HG02678 (cell line): ENCODE measurements around the gene EYS.
"Not testable (repeated sequence)": the region's sequence is repeated elsewhere in the genome, so short reads cannot be mapped to it uniquely, and the experiment has no call there.

Experiments
- ATAC-seq: cut with Tn5 transposase; IDR thresholded peaks from one replicate; pipeline ENCODE4 v1.9.1; 2021; ENCODE audit warnings: mild to moderate bottlenecking, moderate library complexity; ENCODE audit not compliant: unreplicated experiment

Gene EYS

DNA sequence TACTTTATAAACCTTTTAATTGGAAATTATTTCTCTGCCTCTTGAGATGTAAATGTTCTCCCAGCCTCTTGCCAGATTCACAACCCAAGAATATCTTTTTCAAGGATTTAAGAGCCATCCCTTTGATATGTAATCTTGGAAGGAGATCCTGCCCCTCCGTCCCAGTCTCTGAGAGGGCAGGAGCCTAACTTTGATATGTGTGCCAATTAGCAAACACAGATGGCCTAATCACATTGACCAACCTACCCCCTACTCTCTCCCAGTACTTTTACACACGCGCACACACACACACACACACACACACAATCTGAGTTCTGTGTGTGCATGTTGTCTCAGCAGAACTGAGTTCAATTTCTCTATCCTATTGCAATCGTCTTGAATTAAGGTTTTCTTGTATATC lies 1447.7 kb downstream of the EYS start:
- no peak for ATAC-seq

DNA sequence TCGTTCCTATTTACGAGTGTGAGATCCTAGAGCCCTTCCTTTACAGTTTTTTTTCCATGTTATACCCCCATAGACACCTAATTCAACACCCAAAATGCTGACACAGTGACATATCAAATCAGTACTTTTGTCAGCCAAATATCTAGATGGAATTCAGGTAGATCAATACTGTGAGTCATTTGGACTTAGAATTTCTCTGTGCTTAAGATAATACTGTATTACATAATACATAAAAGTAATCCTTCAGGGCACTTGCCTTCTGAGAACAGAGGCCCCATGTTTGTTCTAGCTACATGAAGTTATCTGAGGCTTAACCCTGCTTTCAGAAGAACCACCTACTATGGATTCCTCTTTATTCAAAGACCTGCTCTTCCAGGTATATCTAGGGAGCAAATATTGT lies 1448.3 kb downstream of the EYS start:
- no peak for ATAC-seq

- ATAC-seq: no peak
Measured at GRCh38 chr6:64258302-64258701, 1448.7 kb downstream of the EYS start.

DNA sequence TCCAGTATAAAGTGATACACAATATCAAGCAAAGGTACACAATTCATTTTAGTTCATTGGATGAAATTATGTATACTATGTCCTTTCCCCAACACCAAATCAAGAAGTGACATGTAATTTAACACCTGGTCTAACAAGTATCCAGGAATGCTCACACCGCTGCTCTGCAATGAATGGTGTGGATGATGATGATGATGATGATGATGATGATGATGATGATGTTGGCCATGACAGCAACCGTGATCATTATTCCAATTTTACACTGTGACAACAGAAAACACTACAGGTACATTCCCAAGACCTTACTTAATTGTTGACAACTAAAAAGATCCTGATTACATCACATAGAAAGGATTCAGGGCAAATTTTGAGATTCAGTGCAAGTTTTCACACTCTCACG lies 1449.4 kb downstream of the EYS start:
- ATAC-seq: no peak

- ATAC-seq: no peak
Measured at GRCh38 chr6:64256483-64256882, 1450.5 kb downstream of the EYS start.

GRCh38 chr6:64255000-64255399 lies 1452.0 kb downstream of the EYS start:
- ATAC-seq: peak; percentile 42

DNA sequence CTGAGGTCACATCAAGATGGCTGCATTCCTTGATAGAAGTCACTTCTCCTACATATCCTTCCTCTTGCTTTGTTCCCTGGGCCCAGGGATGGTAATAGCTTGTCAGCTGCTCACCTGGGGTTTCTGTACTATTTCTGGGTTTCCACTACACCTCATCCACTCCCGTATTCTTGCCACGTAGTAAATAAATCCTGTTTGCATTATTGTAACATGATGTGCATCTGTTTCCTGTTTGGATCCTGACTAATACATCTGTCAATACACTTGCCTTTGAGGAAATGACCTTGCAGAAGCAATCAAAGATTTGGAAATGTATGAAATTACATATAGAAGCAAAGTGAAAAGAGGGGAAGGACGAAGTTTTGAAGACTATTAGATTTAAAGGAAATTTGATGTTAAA lies 1452.5 kb downstream of the EYS start:
- ATAC-seq: no peak

DNA sequence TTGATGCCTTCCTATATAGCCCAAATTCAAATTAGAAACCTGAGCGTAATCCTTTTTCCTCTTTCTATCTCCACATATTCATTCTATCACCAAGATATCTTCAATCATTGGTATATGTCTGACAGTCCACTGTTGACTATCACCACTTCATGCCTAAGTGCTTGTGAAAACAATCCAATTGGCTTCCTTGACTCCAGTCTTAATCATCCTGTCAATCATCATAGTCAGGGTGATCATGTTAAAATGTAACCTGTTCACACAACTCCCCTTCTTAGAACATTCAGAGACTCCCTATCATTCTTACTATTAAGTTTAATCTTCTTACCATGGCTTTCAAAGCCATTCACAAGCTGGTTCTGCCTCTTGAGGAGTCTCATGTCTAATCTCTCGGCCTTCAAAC lies 1454.8 kb downstream of the EYS start:
- no peak for ATAC-seq

GRCh38 chr6:64250126-64250525 lies 1456.9 kb downstream of the EYS start:
- no peak for ATAC-seq

GRCh38 chr6:64249115-64249514 lies 1457.9 kb downstream of the EYS start:
- no peak for ATAC-seq

DNA sequence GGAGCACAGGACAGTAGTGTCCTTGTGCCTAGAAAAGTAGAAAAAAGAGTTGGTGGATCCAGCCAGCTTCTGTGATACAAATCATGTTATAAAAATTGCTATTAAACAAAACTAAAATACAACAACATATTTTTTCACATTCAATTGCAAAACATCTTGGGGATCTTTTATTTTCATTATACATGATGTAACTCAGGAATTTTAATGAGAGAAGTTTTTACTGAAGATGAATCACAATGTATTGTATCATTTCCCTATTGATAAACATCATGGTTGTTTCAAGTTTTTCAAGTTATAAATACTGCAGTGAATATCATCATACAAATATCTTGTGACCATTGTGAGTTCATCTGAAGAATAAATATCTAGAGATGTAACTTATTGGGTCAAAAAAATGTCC lies 1463.4 kb downstream of the EYS start:
- ATAC-seq: no peak

- ATAC-seq: not testable (repeated sequence)
Measured at GRCh38 chr6:64238908-64239307, 1468.1 kb downstream of the EYS start.

GRCh38 chr6:64238071-64238470 lies 1469.0 kb downstream of the EYS start:
- ATAC-seq: no peak

DNA sequence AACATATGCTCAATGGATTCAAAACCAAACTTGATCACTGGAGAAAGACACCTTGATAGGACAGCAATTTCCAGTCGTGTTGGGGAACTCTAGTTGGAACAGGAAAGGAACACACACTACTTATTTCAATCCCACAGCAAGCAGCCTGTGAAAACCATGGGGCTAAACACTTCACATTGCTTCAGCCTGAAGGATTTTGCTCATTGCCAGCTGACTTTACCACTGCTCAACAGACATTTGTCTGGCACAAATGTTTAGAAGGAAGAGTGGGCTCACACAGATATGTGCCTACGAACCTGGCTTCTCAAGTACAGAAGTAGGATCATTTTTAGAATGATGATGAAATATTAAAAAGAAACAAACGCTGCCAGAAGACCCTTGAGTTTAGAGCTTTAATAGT lies 1473.3 kb downstream of the EYS start:
- no peak for ATAC-seq

GRCh38 chr6:64231928-64232327 lies 1475.1 kb downstream of the EYS start:
- ATAC-seq: no peak

DNA sequence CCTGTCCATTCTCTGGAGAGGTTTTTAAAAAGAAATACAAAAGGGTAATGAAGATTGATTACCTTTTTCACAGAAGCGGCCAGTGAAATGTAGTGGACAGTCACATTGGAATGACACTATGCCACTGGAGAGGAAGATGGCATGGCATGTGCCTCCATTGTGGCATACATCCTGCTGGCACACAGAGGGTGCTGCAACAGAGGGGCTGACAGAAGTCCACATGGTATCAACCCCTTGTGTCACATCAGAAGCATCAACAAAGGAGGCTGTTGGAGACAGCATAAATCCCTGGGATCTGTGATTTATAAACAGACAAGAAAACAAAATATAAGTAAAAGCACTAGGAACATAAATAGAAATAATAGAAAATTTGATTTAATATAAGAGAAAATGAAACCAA lies 1476.5 kb downstream of the EYS start:
- ATAC-seq: no peak

DNA sequence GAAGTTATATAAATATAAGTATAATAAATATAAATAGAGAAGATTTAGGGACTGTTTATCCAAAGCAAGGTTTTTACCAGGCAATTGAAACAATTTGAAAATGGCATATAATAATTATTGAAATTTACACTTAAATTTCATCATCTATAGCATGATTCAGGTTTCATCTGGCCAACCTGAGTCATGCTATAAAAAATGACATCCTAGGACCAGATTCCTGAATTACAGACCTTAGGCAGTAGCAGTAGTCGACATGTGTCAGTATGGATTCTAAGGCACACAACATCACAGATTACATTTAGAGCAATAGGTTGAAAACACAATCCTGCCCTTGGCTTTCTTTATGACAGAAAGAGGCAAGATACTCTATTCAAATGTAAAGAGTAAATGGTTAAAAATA lies 1479.2 kb downstream of the EYS start:
- ATAC-seq: no peak

DNA sequence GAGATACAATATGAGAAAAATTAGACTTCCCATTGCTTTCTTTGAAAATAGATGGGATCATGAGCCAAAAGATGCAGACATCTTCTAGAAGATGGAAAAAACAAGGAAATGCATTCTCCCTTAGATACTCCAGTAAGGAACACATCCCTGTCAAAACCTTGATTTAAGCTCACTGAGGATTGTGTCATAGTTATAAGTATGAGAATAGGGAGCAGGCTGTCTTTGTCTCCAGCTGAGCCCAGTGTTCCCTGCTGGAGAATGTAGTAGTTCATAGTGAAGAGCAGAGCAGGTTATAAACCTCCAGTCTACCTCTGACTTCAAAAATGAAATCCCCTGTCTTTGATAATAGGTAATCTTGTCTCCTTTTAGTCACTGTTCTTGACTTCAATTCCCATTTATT lies 1481.5 kb downstream of the EYS start:
- ATAC-seq: no peak

- no peak for ATAC-seq
Measured at GRCh38 chr6:64224819-64225218, 1482.2 kb downstream of the EYS start.

GRCh38 chr6:64221776-64222175 lies 1485.2 kb downstream of the EYS start:
- ATAC-seq: no peak

DNA sequence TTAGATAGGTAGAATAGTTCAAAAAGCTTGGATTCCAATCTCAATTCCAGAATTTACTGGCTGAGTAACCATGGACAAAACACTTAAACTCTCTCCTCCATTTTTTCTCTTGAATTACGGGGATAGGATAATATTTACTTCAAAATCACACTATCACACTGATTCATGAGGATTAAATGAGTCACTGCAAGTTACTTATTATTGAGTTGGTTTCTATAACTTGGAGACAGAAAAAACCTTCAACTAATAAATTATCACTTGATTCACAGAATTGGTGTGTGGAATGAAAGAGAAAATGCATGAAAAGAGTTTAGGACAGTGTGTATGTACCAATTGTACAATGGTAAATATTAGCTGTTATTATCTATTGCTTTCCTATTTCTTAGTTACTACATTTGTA lies 1486.2 kb downstream of the EYS start:
- ATAC-seq: no peak

GRCh38 chr6:64217721-64218620 lies 1489.1 kb downstream of the EYS start:
- ATAC-seq: peak; percentile 75

DNA sequence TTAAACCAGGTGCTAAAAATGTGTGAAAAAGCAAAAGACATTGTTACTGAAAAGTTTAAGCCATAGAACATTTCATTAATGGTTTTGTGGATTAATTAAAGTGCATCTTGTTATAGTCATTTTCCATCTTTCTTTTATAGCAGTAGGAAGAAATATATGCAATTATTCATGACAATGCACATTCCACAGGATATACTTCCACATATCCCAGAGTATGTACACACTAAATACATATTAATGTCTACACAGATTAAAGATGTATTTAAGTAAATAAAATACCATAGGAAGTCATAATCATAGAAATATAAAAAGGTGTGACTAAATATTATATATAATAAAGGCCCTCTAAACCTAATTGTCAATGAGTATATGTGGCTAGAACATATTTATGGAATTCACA lies 1492.7 kb downstream of the EYS start:
- ATAC-seq: no peak
